GM18858 (cell line): ENCODE measurements around the gene ACSF3.
"Not testable (repeated sequence)": the region's sequence is repeated elsewhere in the genome, so short reads cannot be mapped to it uniquely, and the experiment has no call there.

Experiments used
- ATAC-seq: cut with Tn5 transposase; IDR thresholded peaks from one replicate; pipeline ENCODE4 v1.9.1; 2021; ENCODE audit not compliant: unreplicated experiment

ACSF3 gene

GRCh38 chr16:89187032-89187769 is 93.5 kb downstream of the ACSF3 start:
- no peak for ATAC-seq

GRCh38 chr16:89187770-89188392 is 94.2 kb downstream of the ACSF3 start:
- no peak for ATAC-seq

GRCh38 chr16:89188471-89189357 is 95.1 kb downstream of the ACSF3 start:
- ATAC-seq = not testable (repeated sequence)

GRCh38 chr16:89189358-89190025 is 95.8 kb downstream of the ACSF3 start:
- no peak for ATAC-seq

GRCh38 chr16:89190150-89190958 is 96.7 kb downstream of the ACSF3 start:
- ATAC-seq = no peak

- no peak for ATAC-seq
Measured at GRCh38 chr16:89191033-89191900, 97.6 kb downstream of the ACSF3 start.

- no peak for ATAC-seq
Measured at GRCh38 chr16:89191901-89192185, 98.2 kb downstream of the ACSF3 start.

- not testable (repeated sequence) for ATAC-seq
Measured at GRCh38 chr16:89192186-89192955, 98.7 kb downstream of the ACSF3 start.

- ATAC-seq = no peak
Measured at GRCh38 chr16:89192956-89193575, 99.4 kb downstream of the ACSF3 start.

- no peak for ATAC-seq
Measured at GRCh38 chr16:89193576-89194293, 100.1 kb downstream of the ACSF3 start.

- no peak for ATAC-seq
Measured at GRCh38 chr16:89194340-89195311, 101.0 kb downstream of the ACSF3 start.

GRCh38 chr16:89195521-89196171 is 102.0 kb downstream of the ACSF3 start:
- ATAC-seq = no peak

- no peak for ATAC-seq
Measured at GRCh38 chr16:89197033-89197632, 103.5 kb downstream of the ACSF3 start.

GRCh38 chr16:89197633-89198416 is 104.2 kb downstream of the ACSF3 start:
- ATAC-seq = no peak
